Naive thymus-derived CD4-positive, alpha-beta T cell (primary cell): ENCODE data around the gene NEURL1. TPM values are rescaled to one million over a fixed set of nuclear protein-coding genes. Genes with fewer than 3 reads are reported as not detected.

Experiments used
- ATAC-seq: fragments of 150-1000 bp; cut with Tn5 transposase; 2 replicates; pipeline ENCODE4 v1.10.0; 2021; ENCODE audit warnings: mild to moderate bottlenecking, moderate library complexity
- CTCF ChIA-PET: fragments of 350-600 bp; sonication (Branson Sonifier 250); formaldehyde crosslinking; loops from one replicate; lab custom pipeline; 2021; ENCODE audit warnings: antibody characterized with exemption; lab: Charles Lee
- POLR2A ChIA-PET: fragments of 350-600 bp; sonication (Branson Sonifier 250); formaldehyde crosslinking; loops from one replicate; lab custom pipeline; 2021; ENCODE audit warnings: antibody characterized with exemption, inconsistent platforms; lab: Charles Lee
- DNase-seq, 9 donors: peaks; one replicate each; pipeline versions ENCODE4 v3.0.0 to v3.0.0-alpha.2; 2020 to 2022; ENCODE audit warnings: mixed read lengths in 1 of 9
- H3K27ac ChIP-seq: one replicate; pipeline ENCODE4 v1.7.0; 2013; ENCODE audit warnings: mild to moderate bottlenecking, low read depth, low read length, moderate library complexity
- H3K27me3 ChIP-seq, 2 donors: one replicate each; pipeline ENCODE4 v1.7.0; 2013; ENCODE audit warnings: low read length in 2 of 2, mild to moderate bottlenecking in 2 of 2, moderate library complexity in 2 of 2; ENCODE audit not compliant: control insufficient read depth in 2 of 2, insufficient read depth in 2 of 2
- H3K36me3 ChIP-seq, 3 experiments: 1 replicate in 2 of 3; 2 replicates in 1 of 3; pipeline ENCODE4 v1.7.0; 2013; ENCODE audit warnings: low read length in 3 of 3, mild to moderate bottlenecking in 3 of 3, moderate library complexity in 1 of 3; ENCODE audit not compliant: insufficient read depth in 3 of 3, control insufficient read depth in 2 of 3
- H3K4me1 ChIP-seq, 2 donors: one replicate each; pipeline ENCODE4 v1.7.0; 2013; ENCODE audit warnings: low read length in 2 of 2, mild to moderate bottlenecking in 2 of 2, moderate library complexity in 1 of 2; ENCODE audit not compliant: control insufficient read depth in 2 of 2, insufficient read depth in 2 of 2
- H3K4me3 ChIP-seq: 2 replicates; pipeline ENCODE4 v1.7.0; 2013; ENCODE audit warnings: mild to moderate bottlenecking, low read length
- H3K9me3 ChIP-seq, 3 experiments: 1 replicate in 2 of 3; 2 replicates in 1 of 3; pipeline ENCODE4 v1.7.0; 2013; ENCODE audit warnings: low read length in 3 of 3; ENCODE audit not compliant: control insufficient read depth in 2 of 3
- H3K27ac Mint-ChIP-seq, 9 donors: one replicate each; pipeline ENCODE4 v1.8.0; 2020 to 2022; ENCODE audit warnings: mixed read lengths in 9 of 9, mild to moderate bottlenecking in 8 of 9, moderate library complexity in 5 of 9, inconsistent platforms in 2 of 9
- H3K27me3 Mint-ChIP-seq, 5 donors: one replicate each; pipeline ENCODE4 v1.8.0; 2021 to 2022; ENCODE audit warnings: mixed read lengths in 5 of 5, mild to moderate bottlenecking in 1 of 5
- H3K36me3 Mint-ChIP-seq, 5 donors: one replicate each; pipeline ENCODE4 v1.8.0; 2020 to 2022; ENCODE audit warnings: mixed read lengths in 5 of 5, mild to moderate bottlenecking in 3 of 5, inconsistent platforms in 1 of 5
- H3K4me1 Mint-ChIP-seq, 7 donors: one replicate each; pipeline ENCODE4 v1.8.0; 2020 to 2022; ENCODE audit warnings: mixed read lengths in 7 of 7, mild to moderate bottlenecking in 3 of 7, inconsistent platforms in 1 of 7
- H3K4me3 Mint-ChIP-seq, 10 donors: one replicate each; pipeline ENCODE4 v1.8.0; 2020 to 2022; ENCODE audit warnings: mild to moderate bottlenecking in 10 of 10, mixed read lengths in 10 of 10, moderate library complexity in 6 of 10, inconsistent platforms in 2 of 10
- H3K9me3 Mint-ChIP-seq, 11 donors: one replicate each; pipeline ENCODE4 v1.8.0; 2020 to 2022; ENCODE audit warnings: mixed read lengths in 11 of 11, mild to moderate bottlenecking in 4 of 11, inconsistent platforms in 1 of 11, moderate library complexity in 1 of 11
- intact Hi-C, 2 donors: fragments of 100-400 bp; cut with micrococcal nuclease; formaldehyde crosslinking; loops; one replicate each; pipeline ENCODE4 v1.15.1; 2023
- polyA plus RNA-seq, 2 donors: library from polyadenylated mRNA; unstranded; fragments of 300-500 nt; fragmentation: Illumina TruSeq; gene quantifications; one replicate each; pipeline ENCODE4 v1.2.3, GENCODE V29; 2021
- total RNA-seq, 6 experiments: library from RNA in 5 of 6; stranded (reverse) in 5 of 6; gene quantifications; 1 replicate in 5 of 6; 2 replicates in 1 of 6; pipeline ENCODE4 v1.2.3 and lab custom pipeline; 2021 to 2026

The NEURL1 gene
- total and polyA plus RNA-seq, 7 experiments from 2014 or later = 0.76 to 9.2 (median 1.1) TPM

DNA sequence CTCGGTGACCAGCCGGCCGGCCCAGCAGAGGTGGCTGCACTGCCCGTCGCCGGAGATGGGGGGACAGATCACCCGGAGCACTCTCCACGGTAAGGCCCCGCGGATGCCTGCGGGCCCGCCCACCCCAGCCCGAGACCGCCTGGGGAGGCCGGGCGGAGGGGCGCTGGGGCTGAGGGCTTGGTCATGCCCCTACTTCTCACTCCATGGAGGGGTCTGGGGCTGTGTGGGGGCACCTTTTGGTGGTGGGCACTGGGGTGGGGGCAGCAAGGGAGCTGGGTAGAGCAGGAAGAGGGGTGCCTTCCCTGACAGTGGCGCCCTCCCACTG, 61.8 kb downstream of the NEURL1 start:
- no peaks in the 10 kb centered on the region for H3K36me3 Mint-ChIP-seq
- intact Hi-C loops = no loop called here
- ATAC-seq = no peak

GRCh38 chr10:103555712-103556111, 62.2 kb downstream of the NEURL1 start:
- H3K36me3 Mint-ChIP-seq = no peaks in the 10 kb centered on the region
- intact Hi-C loops = no loop called here
- peaks cover 7 to 48% (median 21%) of the 10 kb centered on the region in 5 donors for H3K27me3 Mint-ChIP-seq
- ATAC-seq (no peak), DNase-seq (no peak)
- Histone ChIP-seq H3K27ac (no peak overlapping the region), H3K9me3 (no peaks in the 10 kb centered on the region), H3K27me3 (no peaks in the 10 kb centered on the region), H3K4me1 (peaks cover 0 to 11% of the 10 kb centered on the region in 2 donors), H3K4me3 (no peak overlapping the region), H3K36me3 (no peaks in the 10 kb centered on the region)
- peak overlapping the region; percentile 10 to 89 (median 65) for H3K4me3 Mint-ChIP-seq
- ChIA-PET CTCF (no interaction called here), POLR2A (no interaction called here)
- H3K27ac Mint-ChIP-seq = no peak overlapping the region
- peaks cover 0 to 3% (median 0%) of the 10 kb centered on the region in 11 donors for H3K9me3 Mint-ChIP-seq
- H3K4me1 Mint-ChIP-seq = peaks cover 11 to 31% (median 15%) of the 10 kb centered on the region in 7 donors

More for the DNA sequence above, 61.8 kb downstream of the NEURL1 start:
- Histone ChIP-seq H3K4me3 (no peak overlapping the region), H3K27me3 (no peaks in the 10 kb centered on the region), H3K27ac (no peak overlapping the region), H3K9me3 (no peaks in the 10 kb centered on the region), H3K36me3 (no peaks in the 10 kb centered on the region), H3K4me1 (peaks cover 0 to 11% of the 10 kb centered on the region in 2 donors)
- Mint-ChIP-seq H3K4me1 (peaks cover 11 to 31% (median 15%) of the 10 kb centered on the region in 7 donors), H3K27me3 (peaks cover 7 to 48% (median 21%) of the 10 kb centered on the region in 5 donors), H3K27ac (no peak overlapping the region), H3K9me3 (peaks cover 0 to 3% (median 0%) of the 10 kb centered on the region in 11 donors), H3K4me3 (peak overlapping the region; percentile 10 to 89 (median 65))
- no peak for DNase-seq
- CTCF ChIA-PET = no interaction called here
- POLR2A ChIA-PET = no interaction called here

- no peak for DNase-seq
- Histone ChIP-seq H3K4me1 (peaks cover 0 to 11% of the 10 kb centered on the region in 2 donors), H3K9me3 (no peaks in the 10 kb centered on the region), H3K27ac (no peak overlapping the region), H3K36me3 (no peaks in the 10 kb centered on the region), H3K4me3 (no peak overlapping the region), H3K27me3 (no peaks in the 10 kb centered on the region)
- Mint-ChIP-seq H3K9me3 (peaks cover 0 to 7% (median 0%) of the 10 kb centered on the region in 11 donors), H3K4me1 (peaks cover 11 to 31% (median 15%) of the 10 kb centered on the region in 7 donors), H3K36me3 (no peaks in the 10 kb centered on the region), H3K27me3 (peaks cover 7 to 48% (median 21%) of the 10 kb centered on the region in 5 donors), H3K4me3 (peak overlapping the region in 4 of 10 donors; percentile 17 to 89 (median 64)), H3K27ac (no peak overlapping the region)
- ChIA-PET CTCF (no interaction called here), POLR2A (no interaction called here)
- intact Hi-C loops = no loop called here
- no peak for ATAC-seq
Observed at GRCh38 chr10:103556383-103557007, 63.0 kb downstream of the NEURL1 start.

DNA sequence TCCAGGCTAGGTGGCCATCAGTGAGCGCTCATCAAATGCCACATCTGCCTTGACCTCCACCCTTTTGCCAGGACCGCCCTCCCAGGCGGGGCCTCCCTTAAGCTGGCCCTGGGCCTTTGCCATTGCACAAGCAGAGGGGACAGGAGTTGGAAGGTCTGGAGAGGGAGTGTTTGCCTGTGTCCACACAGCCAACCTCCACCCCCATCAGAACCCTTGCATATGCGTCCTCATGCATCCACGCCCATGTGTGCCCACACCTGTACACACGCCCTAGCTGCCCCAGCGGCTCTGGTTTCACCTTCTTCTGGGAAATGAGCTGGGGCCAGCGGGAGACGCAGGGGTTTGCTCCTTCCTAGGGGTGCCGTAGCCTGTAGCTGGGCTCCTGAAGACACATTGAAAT, 64.0 kb downstream of the NEURL1 start:
- Mint-ChIP-seq H3K4me1 (peaks cover 11 to 27% (median 15%) of the 10 kb centered on the region in 7 donors), H3K27me3 (peaks cover 7 to 51% (median 21%) of the 10 kb centered on the region in 5 donors), H3K27ac (no peak overlapping the region), H3K36me3 (no peaks in the 10 kb centered on the region), H3K4me3 (no peak overlapping the region), H3K9me3 (peaks cover 0 to 11% (median 0%) of the 10 kb centered on the region in 11 donors)
- ChIA-PET CTCF (no interaction called here), POLR2A (no interaction called here)
- ATAC-seq (no peak), DNase-seq (no peak)
- peaks cover 0 to 11% of the 10 kb centered on the region in 2 donors for H3K4me1 ChIP-seq
- no peaks in the 10 kb centered on the region for H3K36me3 ChIP-seq
- H3K27ac ChIP-seq = no peak overlapping the region
- H3K27me3 ChIP-seq = no peaks in the 10 kb centered on the region
- intact Hi-C loops = no loop called here
- no peaks in the 10 kb centered on the region for H3K9me3 ChIP-seq
- H3K4me3 ChIP-seq = no peak overlapping the region

GRCh38 chr10:103558911-103559310, 65.4 kb downstream of the NEURL1 start:
- peaks cover 7 to 51% (median 21%) of the 10 kb centered on the region in 5 donors for H3K27me3 Mint-ChIP-seq
- H3K36me3 Mint-ChIP-seq = no peaks in the 10 kb centered on the region
- no peak overlapping the region for H3K27ac Mint-ChIP-seq
- Histone ChIP-seq H3K4me1 (peaks cover 0 to 11% of the 10 kb centered on the region in 2 donors), H3K27me3 (no peaks in the 10 kb centered on the region), H3K27ac (no peak overlapping the region), H3K4me3 (no peak overlapping the region), H3K9me3 (no peaks in the 10 kb centered on the region), H3K36me3 (no peaks in the 10 kb centered on the region)
- DNase-seq = no peak
- ChIA-PET CTCF (no interaction called here), POLR2A (no interaction called here)
- ATAC-seq = no peak
- intact Hi-C loops = no loop called here
- H3K4me1 Mint-ChIP-seq = peaks cover 10 to 15% (median 10%) of the 10 kb centered on the region in 7 donors
- no peak overlapping the region for H3K4me3 Mint-ChIP-seq
- peaks cover 0 to 11% (median 0%) of the 10 kb centered on the region in 11 donors for H3K9me3 Mint-ChIP-seq

GRCh38 chr10:103559776-103560175, 66.3 kb downstream of the NEURL1 start:
- H3K36me3 Mint-ChIP-seq = no peaks in the 10 kb centered on the region
- DNase-seq = no peak
- intact Hi-C loops = no loop called here
- H3K4me3 ChIP-seq = no peak overlapping the region
- peaks cover 1 to 6% (median 1%) of the 10 kb centered on the region in 7 donors for H3K4me1 Mint-ChIP-seq
- H3K27ac Mint-ChIP-seq = no peak overlapping the region
- H3K27ac ChIP-seq = no peak overlapping the region
- CTCF ChIA-PET = no interaction called here
- peaks cover 0 to 11% (median 0%) of the 10 kb centered on the region in 11 donors for H3K9me3 Mint-ChIP-seq
- no peak for ATAC-seq
- no peaks in the 10 kb centered on the region for H3K27me3 ChIP-seq
- H3K9me3 ChIP-seq = no peaks in the 10 kb centered on the region
- POLR2A ChIA-PET = interaction anchor here (0.6 kb wide), 1 partner anchor 393 kb away, joined by 3 read pairs; no protein-coding TSS in a partner anchor
- H3K4me3 Mint-ChIP-seq = no peak overlapping the region
- H3K4me1 ChIP-seq = peaks cover 0 to 6% of the 10 kb centered on the region in 2 donors
- peaks cover 7 to 43% (median 21%) of the 10 kb centered on the region in 5 donors for H3K27me3 Mint-ChIP-seq
- no peaks in the 10 kb centered on the region for H3K36me3 ChIP-seq

DNA sequence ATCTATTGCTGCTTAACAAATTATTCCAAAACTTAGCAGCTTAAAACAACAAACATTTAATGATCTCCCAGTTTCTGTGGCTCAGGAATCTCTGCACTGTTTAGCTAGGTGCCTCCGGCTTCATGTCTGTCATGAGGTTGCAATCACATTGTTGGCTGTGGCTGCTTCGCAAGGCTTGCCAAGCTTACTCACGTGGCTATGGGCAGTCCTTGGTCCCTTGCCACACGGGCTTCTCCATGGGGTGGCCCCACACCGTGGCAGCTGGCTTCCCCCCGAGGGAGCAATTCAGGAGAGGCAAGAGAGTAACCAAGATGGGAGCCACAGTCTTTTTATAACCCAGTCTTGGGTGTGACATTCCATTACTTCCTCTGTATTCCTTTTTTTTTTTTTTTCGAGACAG, 67.4 kb downstream of the NEURL1 start:
- no peak overlapping the region for H3K4me3 Mint-ChIP-seq
- no peaks in the 10 kb centered on the region for H3K27me3 ChIP-seq

More for the DNA sequence above, 67.4 kb downstream of the NEURL1 start:
- no peak overlapping the region for H3K27ac Mint-ChIP-seq
- peaks cover 7 to 44% (median 21%) of the 10 kb centered on the region in 5 donors for H3K27me3 Mint-ChIP-seq
- no peaks in the 10 kb centered on the region for H3K9me3 ChIP-seq
- no peak overlapping the region for H3K4me3 ChIP-seq
- H3K4me1 ChIP-seq = peaks cover 0 to under 1% of the 10 kb centered on the region in 2 donors
- H3K27ac ChIP-seq = no peak overlapping the region
- peaks cover 0 to 5% (median under 1%) of the 10 kb centered on the region in 7 donors for H3K4me1 Mint-ChIP-seq
- intact Hi-C loops = no loop called here
- ChIA-PET CTCF (no interaction called here), POLR2A (interaction anchor here (0.6 kb wide), 1 partner anchor 50 kb away, joined by 4 read pairs; no protein-coding TSS in a partner anchor)
- DNase-seq (no peak), ATAC-seq (no peak)
- no peaks in the 10 kb centered on the region for H3K36me3 ChIP-seq
- no peaks in the 10 kb centered on the region for H3K36me3 Mint-ChIP-seq
- H3K9me3 Mint-ChIP-seq = peaks cover 0 to 11% (median 0%) of the 10 kb centered on the region in 11 donors
